Coronary artery (tissue), 2 donors: ENCODE measurements around the gene KCNJ8.

Source experiments
- DNase-seq: peaks from one replicate; pipeline ENCODE4 v3.0.0-alpha.2; 2017; ENCODE audit warnings: low spot score
- H3K27ac ChIP-seq, 2 donors: fragments of 200-600 bp; sonication (generic); one replicate each; pipeline ENCODE4 v1.5.1; 2016 to 2019
- H3K4me3 ChIP-seq: fragments of 200-600 bp; sonication (generic); 2 replicates; pipeline ENCODE4 v1.5.1; 2016; ENCODE audit warnings: mild to moderate bottlenecking, moderate library complexity
- CTCF ChIP-seq: fragments of 200-600 bp; sonication (generic); IDR thresholded peaks from one replicate; pipeline ENCODE4 v1.5.1; 2019; ENCODE audit warnings: antibody characterized with exemption

The KCNJ8 gene

GRCh38 chr12:21757735-21758134 is 16.8 kb downstream of the KCNJ8 start:
- no peak for TF ChIP-seq CTCF
- no peak overlapping the region for H3K4me3 ChIP-seq
- DNase-seq, result no peak
- H3K27ac ChIP-seq, result no peak overlapping the region

- no peak overlapping the region for H3K4me3 ChIP-seq
- TF ChIP-seq CTCF, result no peak
- no peak for DNase-seq
- no peak overlapping the region for H3K27ac ChIP-seq
These were observed 17.8 kb downstream of the KCNJ8 start for GRCh38 chr12:21756699-21757098.

DNA sequence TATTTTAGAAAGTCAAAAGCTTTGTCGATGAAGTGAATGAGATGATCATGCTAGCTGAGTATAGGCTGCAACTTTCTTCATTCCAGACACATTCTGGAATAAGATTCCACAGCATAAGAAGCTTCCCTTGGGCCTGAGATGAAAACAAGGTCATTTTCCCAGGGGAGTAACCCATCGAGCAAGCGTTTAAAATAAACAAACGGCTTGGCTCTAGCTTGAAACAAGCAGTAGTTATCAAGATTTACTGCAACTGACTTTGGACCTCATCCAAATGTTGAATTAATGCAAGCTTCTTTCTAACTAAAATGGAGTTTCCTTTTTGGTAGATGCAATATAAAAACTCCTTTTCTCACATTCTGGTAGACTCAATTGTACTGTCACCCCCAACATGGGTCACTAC is 23.0 kb downstream of the KCNJ8 start:
- no peak for DNase-seq
- no peak overlapping the region for H3K27ac ChIP-seq
- H3K4me3 ChIP-seq, result no peak overlapping the region
- TF ChIP-seq CTCF, result no peak

GRCh38 chr12:21745258-21745657 is 29.2 kb downstream of the KCNJ8 start:
- TF ChIP-seq CTCF, result no peak
- no peak overlapping the region for H3K27ac ChIP-seq
- no peak for DNase-seq
- no peak overlapping the region for H3K4me3 ChIP-seq

- DNase-seq, result no peak
- Histone ChIP-seq H3K4me3 (no peak overlapping the region), H3K27ac (no peak overlapping the region)
- TF ChIP-seq CTCF, result no peak
These were observed 43.4 kb downstream of the KCNJ8 start for GRCh38 chr12:21731144-21731543.

DNA sequence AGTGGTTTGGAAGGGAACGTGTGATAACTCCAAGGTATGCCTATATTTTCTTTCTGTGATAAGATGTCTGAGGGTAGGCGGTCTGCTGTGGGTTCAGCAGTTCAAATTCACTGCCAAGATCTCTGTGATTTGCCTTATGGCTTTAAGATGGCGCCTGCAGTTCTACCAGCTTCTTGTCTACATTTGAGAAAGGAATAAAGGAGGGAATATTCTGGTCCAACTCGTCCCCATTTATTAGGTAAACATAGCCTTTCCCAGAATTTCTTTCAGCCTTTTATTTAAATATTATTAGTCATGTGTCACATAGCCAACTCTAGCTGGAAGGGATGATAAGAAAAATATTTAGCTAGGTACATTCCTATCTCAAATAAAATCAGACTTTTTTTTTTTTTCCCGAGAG is 48.8 kb downstream of the KCNJ8 start:
- TF ChIP-seq CTCF, result no peak
- Histone ChIP-seq H3K27ac (no peak overlapping the region), H3K4me3 (no peak overlapping the region)
- DNase-seq, result no peak

DNA sequence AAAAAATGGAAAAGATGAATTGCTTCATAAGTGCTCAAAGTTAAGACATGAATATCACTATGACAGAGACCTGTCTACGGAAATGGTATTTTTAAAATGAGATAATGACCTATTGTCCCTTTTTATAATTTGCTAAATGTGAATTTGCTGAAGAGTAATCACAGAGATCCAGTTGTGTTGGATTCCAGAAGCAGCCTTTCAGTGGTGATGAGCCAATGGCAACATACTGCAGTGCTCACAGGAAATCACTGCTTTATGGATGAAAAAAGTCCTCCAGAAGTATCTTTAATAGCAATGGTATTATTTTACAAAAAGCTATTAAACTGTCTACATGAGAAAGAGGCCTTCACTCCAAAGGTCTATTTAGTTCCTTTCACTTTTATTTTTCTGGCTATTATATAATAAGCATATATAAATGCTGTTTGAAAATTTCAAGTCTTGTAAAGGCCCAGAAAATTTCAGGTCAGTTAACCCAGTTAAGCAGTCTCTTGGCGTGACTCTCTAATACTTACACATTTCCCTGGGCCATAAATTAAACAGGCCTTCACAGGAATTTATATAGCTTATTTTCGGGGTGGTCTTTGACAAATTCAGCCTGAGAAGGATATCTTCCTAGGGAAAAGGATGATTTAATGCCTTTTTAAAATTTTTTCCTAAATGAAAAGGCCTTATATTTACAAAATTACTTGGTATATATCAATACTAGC is 55.4 kb downstream of the KCNJ8 start:
- DNase-seq, result no peak
- TF ChIP-seq CTCF, result no peak
- no peak overlapping the region for H3K4me3 ChIP-seq
- no peak overlapping the region for H3K27ac ChIP-seq
